GM12878 (cell line): ENCODE data around the gene DNAJC4. TPM values are rescaled to one million over a fixed set of nuclear protein-coding genes. Genes with fewer than 3 reads are reported as not detected.

Source experiments
- ATAC-seq: fragments of 200-7000 bp; cut with Tn5 transposase; 3 replicates; pipeline ENCODE4 v1.9.1; 2020; ENCODE audit warnings: mild to moderate bottlenecking, moderate library complexity
- BruUV-seq: library from RNA; stranded (reverse); fragments of 400-500 nt; replicated peaks from 2 replicates; lab custom pipeline; 2021; lab: Mats Ljungman, UMichigan
- CTCF ChIA-PET: fragments of 300-600 bp; sonication (Branson Sonifier 250); formaldehyde crosslinking; extraction: SDS; loops from one replicate; lab custom pipeline; 2021; ENCODE audit warnings: inconsistent platforms; lab: Yijun Ruan, JAX
- POLR2A ChIA-PET: fragments of 350-600 bp; formaldehyde crosslinking; extraction: SDS; loops from one replicate; lab custom pipeline; 2021; ENCODE audit warnings: inconsistent platforms; lab: Charles Lee
- RAD21 ChIA-PET: fragments of 300-600 bp; sonication (Branson Sonifier 250); formaldehyde crosslinking; loops from one replicate; lab custom pipeline; 2023; ENCODE audit warnings: antibody characterized with exemption; ENCODE audit not compliant: unreplicated experiment; lab: Charles Lee
- SMC1A ChIA-PET: fragments of 300-600 bp; sonication (Branson Sonifier 250); formaldehyde crosslinking; loops from one replicate; lab custom pipeline; 2023; ENCODE audit not compliant: unreplicated experiment, uncharacterized antibody; lab: Charles Lee
- DNase-seq: peaks from one replicate; pipeline ENCODE4 v3.0.0-alpha.2; 2011; ENCODE audit warnings: low read depth, low spot score
- FAIRE-seq: peaks from 3 replicates; lab custom pipeline; 2011; peaks lifted over from hg19 to GRCh38; lab: Jason Lieb, UNC
- H2AFZ ChIP-seq: 2 replicates; pipeline ENCODE4 v1.6.0; 2011; ENCODE audit warnings: low read depth, low read length, control low read depth; ENCODE audit not compliant: control insufficient read depth
- H3K27ac ChIP-seq: 2 replicates; pipeline ENCODE4 v1.5.1; 2011; ENCODE audit warnings: control low read depth; ENCODE audit not compliant: control insufficient read depth, insufficient read depth
- H3K27me3 ChIP-seq, 2 experiments: replicated peaks in 1 of 2; 2 replicates each; pipeline versions ENCODE4 v1.6.0 to v1.6.1; 2011; ENCODE audit warnings: low read length in 1 of 2; ENCODE audit not compliant: control insufficient read depth in 2 of 2, insufficient read depth in 2 of 2
- H3K36me3 ChIP-seq, 2 experiments: 2 replicates each; pipeline ENCODE4 v1.5.1; 2011; ENCODE audit warnings: low read length in 1 of 2; ENCODE audit not compliant: control insufficient read depth in 2 of 2, insufficient read depth in 2 of 2
- H3K4me1 ChIP-seq: 2 replicates; pipeline ENCODE4 v1.6.1; 2011; ENCODE audit warnings: mild to moderate bottlenecking, low read length, moderate library complexity, mixed read lengths; ENCODE audit not compliant: control insufficient read depth, insufficient read depth
- H3K4me2 ChIP-seq: 2 replicates; pipeline ENCODE4 v1.6.0; 2011; ENCODE audit warnings: control low read depth; ENCODE audit not compliant: control insufficient read depth, insufficient read depth
- H3K4me3 ChIP-seq: fragments of 200-600 bp; sonication (generic); 2 replicates; pipeline ENCODE4 v1.5.1; 2016
- H3K79me2 ChIP-seq: 2 replicates; pipeline ENCODE4 v1.6.0; 2011; ENCODE audit warnings: low read length; ENCODE audit not compliant: control insufficient read depth, insufficient read depth
- H3K9ac ChIP-seq: 2 replicates; pipeline ENCODE4 v1.8.0; 2011; ENCODE audit warnings: low read length, control low read depth, mixed read lengths; ENCODE audit not compliant: control insufficient read depth, insufficient read depth
- H3K9me3 ChIP-seq: replicated peaks from 3 replicates; pipeline ENCODE4 v1.5.1; 2011; ENCODE audit warnings: mild to moderate bottlenecking, low read length; ENCODE audit not compliant: control insufficient read depth, insufficient read depth
- H4K20me1 ChIP-seq: 2 replicates; pipeline ENCODE4 v1.6.0; 2011; ENCODE audit not compliant: control insufficient read depth, insufficient read depth
- BCL11A ChIP-seq: IDR thresholded peaks from 2 replicates; pipeline ENCODE4 v1.6.1; 2011; ENCODE audit warnings: low read depth, low read length
- CBX5 ChIP-seq: sonication (generic); IDR thresholded peaks from 2 replicates; pipeline ENCODE4 v1.6.1; 2016; ENCODE audit warnings: low read depth, moderate library complexity, mild to moderate bottlenecking, inconsistent platforms
- CHD2 ChIP-seq: IDR thresholded peaks from 2 replicates; pipeline ENCODE4 v1.6.1; 2011; ENCODE audit warnings: low read depth, low read length, improper control_type of control experiment, borderline replicate concordance
- MTA2 ChIP-seq: fragments of 450-650 bp; IDR thresholded peaks from 2 replicates; pipeline ENCODE4 v1.6.1; 2016; ENCODE audit warnings: low read depth, mild to moderate bottlenecking, moderate library complexity
- MTA3 ChIP-seq: IDR thresholded peaks from 2 replicates; pipeline ENCODE4 v1.6.1; 2012; ENCODE audit warnings: low read length, inconsistent platforms, borderline replicate concordance
- NR2C2 ChIP-seq: IDR thresholded peaks from 2 replicates; pipeline ENCODE4 v1.6.1; 2011; ENCODE audit warnings: borderline replicate concordance, low read depth; ENCODE audit not compliant: control insufficient read depth, insufficient read length
- POLR2A ChIP-seq: IDR thresholded peaks from 2 replicates; pipeline ENCODE4 v1.6.1; 2011; ENCODE audit warnings: low read depth, mild to moderate bottlenecking, low read length
- POLR2AphosphoS5 ChIP-seq: IDR thresholded peaks from 2 replicates; pipeline ENCODE4 v1.6.1; 2011; ENCODE audit warnings: mild to moderate bottlenecking, low read length, inconsistent platforms
- SMAD1 ChIP-seq: fragments of 450-650 bp; IDR thresholded peaks from 2 replicates; pipeline ENCODE4 v1.6.1; 2018; ENCODE audit warnings: mild to moderate bottlenecking, low read depth; ENCODE audit not compliant: partially characterized antibody
- SMAD5 ChIP-seq: IDR thresholded peaks from 2 replicates; pipeline ENCODE4 v1.6.1; 2016; ENCODE audit warnings: antibody characterized with exemption, low read depth
- SP1 ChIP-seq: IDR thresholded peaks from one replicate; pipeline ENCODE4 v1.6.1; 2011; ENCODE audit warnings: low read depth, low read length
- SPI1 ChIP-seq: IDR thresholded peaks from 2 replicates; pipeline ENCODE4 v1.6.1; 2011; ENCODE audit warnings: low read depth, mild to moderate bottlenecking, low read length, moderate library complexity, borderline replicate concordance; ENCODE audit not compliant: insufficient read depth
- SREBF1 ChIP-seq: IDR thresholded peaks from 2 replicates; pipeline ENCODE4 v1.6.1; 2012; ENCODE audit warnings: mild to moderate bottlenecking, low read length
- WGBS: methylation state at CpG from one replicate; pipeline ENCODE4 v1.1.6; 2016; ENCODE audit warnings: low lambda C conversion rate; ENCODE audit not compliant: insufficient replicate concordance, insufficient coverage; ENCODE audit errors: missing lambda C conversion rate; 5-methylcytosine and 5-hydroxymethylcytosine counted together
- in situ Hi-C: fragments of 300-500 bp; cut with MboI; formaldehyde crosslinking; loops from 9 replicates; pipeline ENCODE4 v1.14.3; 2018; ENCODE audit warnings: mixed read lengths
- intact Hi-C: fragments of 100-400 bp; cut with micrococcal nuclease; formaldehyde crosslinking; loops from one replicate; pipeline ENCODE4 v1.14.2; 2022; ENCODE audit not compliant: unreplicated experiment
- polyA plus RNA-seq, 11 experiments: library from polyadenylated mRNA; depleted of rRNA in 4 of 11; unstranded in 6 of 11; stranded (reverse) in 5 of 11; fragments of >200 nt; fragmentation: Nextera tagmentation in 4 of 11; fragmentation: Illumina TruSeq in 1 of 11; extraction: Ambion mirVana in 4 of 11; extraction: Trizol in 1 of 11; gene quantifications; 1 replicate in 1 of 11; 2 replicates in 10 of 11; pipeline versions ENCODE4 v1.2.1 to v1.2.3, GENCODE V29; 2011 to 2016; ENCODE audit warnings: inconsistent platforms in 2 of 11, missing spikeins in 2 of 11, low read depth in 1 of 11
- total RNA-seq, 4 experiments: library from RNA; depleted of rRNA in 3 of 4; stranded (reverse); fragments of >200 nt in 3 of 4; fragmentation: Illumina TruSeq in 1 of 4; extraction: Trizol in 1 of 4; gene quantifications; 2 replicates each; pipeline versions ENCODE4 v1.2.1 to v1.2.3, GENCODE V29; 2013 to 2021
- TF ChIP-seq, protein P1 (sequence below): IDR thresholded peaks from 2 replicates; pipeline ENCODE4 v1.6.1; 2012; ENCODE audit warnings: low read depth, low read length, improper control_type of control experiment

The DNAJC4 gene
- total and polyA plus RNA-seq, 10 of the 15 experiments (the other 5 are each of a cell fraction or from before 2014, with no cell fraction given): 3.7 to 64.9 (median 30.1) TPM

GRCh38 chr11:64224891-64225607 lies 5.3 kb upstream of the DNAJC4 start:
- DNase-seq (no peak), FAIRE-seq (no peak), ATAC-seq (peak; percentile 1; the same call in 2 of the 3 replicates)
- peaks cover 14 to 17% of the 10 kb centered on the region in 2 experiments for H3K36me3 ChIP-seq
- peak; percentile 22 for TF ChIP-seq POLR2A
- TF ChIP-seq POLR2AphosphoS5: no peak
- TF ChIP-seq SMAD5: no peak; the same call in 1 of the 2 replicates
- no peak for TF ChIP-seq NR2C2
- no peak for TF ChIP-seq MTA2
- no peak for TF ChIP-seq BCL11A
- no peak for TF ChIP-seq CHD2
- no peak for TF ChIP-seq SP1
- peak; percentile 33; the same call in 1 of the 2 replicates for TF ChIP-seq SPI1
- TF ChIP-seq SREBF1: no peak
- TF ChIP-seq, protein P1, sequence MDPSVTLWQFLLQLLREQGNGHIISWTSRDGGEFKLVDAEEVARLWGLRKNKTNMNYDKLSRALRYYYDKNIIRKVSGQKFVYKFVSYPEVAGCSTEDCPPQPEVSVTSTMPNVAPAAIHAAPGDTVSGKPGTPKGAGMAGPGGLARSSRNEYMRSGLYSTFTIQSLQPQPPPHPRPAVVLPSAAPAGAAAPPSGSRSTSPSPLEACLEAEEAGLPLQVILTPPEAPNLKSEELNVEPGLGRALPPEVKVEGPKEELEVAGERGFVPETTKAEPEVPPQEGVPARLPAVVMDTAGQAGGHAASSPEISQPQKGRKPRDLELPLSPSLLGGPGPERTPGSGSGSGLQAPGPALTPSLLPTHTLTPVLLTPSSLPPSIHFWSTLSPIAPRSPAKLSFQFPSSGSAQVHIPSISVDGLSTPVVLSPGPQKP: no peak
- no peak for TF ChIP-seq SMAD1
- no peak for TF ChIP-seq CBX5
- TF ChIP-seq MTA3: peak; percentile 3; the same call in 1 of the 2 replicates
- RAD21 ChIA-PET: interaction anchor here (1.9 to 3.3 kb wide), 2 partner anchors 18 to 76 kb away, joined by 4 to 34 read pairs; partner anchors contain the start of gene FERMT3
- 48% methylated on average over 20 of the region's 22 CpGs for WGBS
- peak overlapping the region; percentile 98 for H3K9ac ChIP-seq
- H3K4me2 ChIP-seq: peak overlapping the region; percentile 91
- in situ Hi-C loops: loop anchor here (25.0 kb wide), 1 partner anchor 1637 kb away; the partner anchor contains the start of genes CFL1, EFEMP2 and MUS81
- H3K4me1 ChIP-seq: peaks cover 18% of the 10 kb centered on the region
- BruUV-seq: no TSS peak
- no peaks in the 10 kb centered on the region for H3K9me3 ChIP-seq
- peaks cover 34% of the 10 kb centered on the region for H3K79me2 ChIP-seq
- H3K4me3 ChIP-seq: peak overlapping the region; percentile 90
- H3K27me3 ChIP-seq: no peaks in the 10 kb centered on the region
- intact Hi-C loops: no loop called here
- H4K20me1 ChIP-seq: no peaks in the 10 kb centered on the region
- POLR2A ChIA-PET: interaction anchor here (0.5 to 9.7 kb wide), 7 partner anchors 9 to 1368 kb away, joined by 3 to 85 read pairs (median 6); partner anchors contain the start of genes ESRRA, FERMT3, FKBP2 and PPP1R14B
- CTCF ChIA-PET: interaction anchor here (0.6 to 5.0 kb wide), 4 partner anchors 18 to 106 kb away, joined by 4 to 59 read pairs (median 8); partner anchors contain the start of gene FERMT3
- H2AFZ ChIP-seq: no peak overlapping the region
- SMC1A ChIA-PET: interaction anchor here (0.8 to 5.4 kb wide), 3 partner anchors 11 to 43 kb away, joined by 4 to 56 read pairs (median 5); partner anchors contain the start of gene FERMT3
- peak overlapping the region; percentile 96 for H3K27ac ChIP-seq
